Loucy (cell line): ENCODE results near the gene LRRN2.

ENCODE experiments used
- H2AFZ ChIP-seq: fragments of 200-600 bp; sonication (generic); 2 replicates; pipeline ENCODE4 v1.6.0; 2016; ENCODE audit warnings: antibody characterized with exemption, mild to moderate bottlenecking, low read length, moderate library complexity
- H3F3A ChIP-seq: fragments of 200-600 bp; 2 replicates; pipeline ENCODE4 v1.6.0; 2016; ENCODE audit warnings: antibody characterized with exemption, low read depth, mild to moderate bottlenecking
- H3K27me3 ChIP-seq: fragments of 200-600 bp; sonication (generic); 2 replicates; pipeline ENCODE4 v1.6.1; 2014; ENCODE audit warnings: low read length, mild to moderate bottlenecking; ENCODE audit not compliant: insufficient read depth, poor library complexity, severe bottlenecking
- H3K36me3 ChIP-seq: fragments of 200-600 bp; sonication (generic); 2 replicates; pipeline ENCODE4 v1.6.1; 2016; ENCODE audit warnings: low read length; ENCODE audit not compliant: insufficient read depth
- H3K4me1 ChIP-seq: fragments of 200-600 bp; sonication (generic); 2 replicates; pipeline ENCODE4 v1.5.1; 2014; ENCODE audit warnings: low read length, mild to moderate bottlenecking; ENCODE audit not compliant: insufficient read depth, poor library complexity, severe bottlenecking
- H3K4me2 ChIP-seq: fragments of 200-600 bp; sonication (generic); 2 replicates; pipeline ENCODE4 v1.6.0; 2014; ENCODE audit warnings: antibody characterized with exemption, low read length, low read depth, mild to moderate bottlenecking; ENCODE audit not compliant: poor library complexity, severe bottlenecking
- H3K4me3 ChIP-seq: fragments of 200-600 bp; sonication (generic); 2 replicates; pipeline ENCODE4 v1.5.1; 2014; ENCODE audit warnings: low read length, mild to moderate bottlenecking, mixed read lengths; ENCODE audit not compliant: poor library complexity, severe bottlenecking
- H3K79me2 ChIP-seq: fragments of 200-600 bp; sonication (generic); 2 replicates; pipeline ENCODE4 v1.6.1; 2014; ENCODE audit warnings: low read length; ENCODE audit not compliant: insufficient read depth
- H3K9ac ChIP-seq: fragments of 200-600 bp; sonication (generic); 2 replicates; pipeline ENCODE4 v1.6.0; 2014; ENCODE audit warnings: mild to moderate bottlenecking, low read depth, low read length, moderate library complexity; ENCODE audit not compliant: poor library complexity, severe bottlenecking
- H3K9me2 ChIP-seq: fragments of 200-600 bp; sonication (generic); replicated peaks from 2 replicates; pipeline ENCODE4 v1.6.1; 2016; ENCODE audit warnings: low read depth, low read length, mixed read lengths
- H3K9me3 ChIP-seq: fragments of 200-600 bp; sonication (generic); 2 replicates; pipeline ENCODE4 v1.6.1; 2014; ENCODE audit warnings: mild to moderate bottlenecking, antibody characterized with exemption, low read length, low read depth; ENCODE audit not compliant: insufficient read depth
- H4K20me1 ChIP-seq: fragments of 200-600 bp; sonication (generic); 2 replicates; pipeline ENCODE4 v1.6.0; 2014; ENCODE audit warnings: antibody characterized with exemption, low read length, mild to moderate bottlenecking; ENCODE audit not compliant: insufficient read depth, poor library complexity, severe bottlenecking
- EZH2phosphoT487 ChIP-seq: fragments of 200-600 bp; IDR thresholded peaks from 2 replicates; pipeline ENCODE4 v1.6.1; 2018; ENCODE audit warnings: antibody characterized with exemption, mild to moderate bottlenecking, moderate library complexity, borderline replicate concordance
- TF ChIP-seq, protein P1 (sequence below): fragments of 200-600 bp; sonication (generic); conservative IDR thresholded peaks from 2 replicates; pipeline ENCODE4 v1.5.1; 2014; ENCODE audit warnings: mild to moderate bottlenecking, antibody characterized with exemption, low read length

LRRN2 gene

DNA sequence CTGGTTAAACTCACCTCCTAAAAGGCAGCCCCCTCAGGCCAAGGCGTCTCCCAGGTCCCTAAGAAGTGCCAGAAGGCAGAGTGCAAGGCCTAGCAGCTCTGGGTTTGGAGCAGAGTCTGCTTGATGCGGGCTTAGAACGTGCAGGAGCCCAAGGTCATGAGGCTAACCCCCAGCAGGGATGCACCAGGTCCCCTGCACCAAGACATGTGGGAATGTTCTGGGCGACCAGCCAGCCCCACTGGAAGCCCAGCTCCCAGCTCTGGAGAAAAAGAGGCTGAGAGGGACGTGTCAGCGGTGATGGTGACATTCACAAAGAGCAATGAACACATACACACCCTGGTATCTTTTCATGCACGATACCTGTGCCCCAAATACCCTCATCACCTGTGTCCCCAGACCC, 5.1 kb downstream of the LRRN2 start:
- Histone ChIP-seq H3K9me3 (no peaks in the 10 kb centered on the region), H3K79me2 (peaks cover 3% of the 10 kb centered on the region; the same call in 1 of the 2 replicates), H3F3A (no peaks in the 10 kb centered on the region), H3K9me2 (no peaks in the 10 kb centered on the region), H3K4me3 (no peak overlapping the region), H3K4me2 (no peak overlapping the region), H3K4me1 (peaks cover 14% of the 10 kb centered on the region), H3K27me3 (no peaks in the 10 kb centered on the region), H3K36me3 (no peaks in the 10 kb centered on the region), H2AFZ (no peak overlapping the region), H4K20me1 (no peaks in the 10 kb centered on the region), H3K9ac (no peak overlapping the region)
- no peak for TF ChIP-seq EZH2phosphoT487
- TF ChIP-seq, protein P1, sequence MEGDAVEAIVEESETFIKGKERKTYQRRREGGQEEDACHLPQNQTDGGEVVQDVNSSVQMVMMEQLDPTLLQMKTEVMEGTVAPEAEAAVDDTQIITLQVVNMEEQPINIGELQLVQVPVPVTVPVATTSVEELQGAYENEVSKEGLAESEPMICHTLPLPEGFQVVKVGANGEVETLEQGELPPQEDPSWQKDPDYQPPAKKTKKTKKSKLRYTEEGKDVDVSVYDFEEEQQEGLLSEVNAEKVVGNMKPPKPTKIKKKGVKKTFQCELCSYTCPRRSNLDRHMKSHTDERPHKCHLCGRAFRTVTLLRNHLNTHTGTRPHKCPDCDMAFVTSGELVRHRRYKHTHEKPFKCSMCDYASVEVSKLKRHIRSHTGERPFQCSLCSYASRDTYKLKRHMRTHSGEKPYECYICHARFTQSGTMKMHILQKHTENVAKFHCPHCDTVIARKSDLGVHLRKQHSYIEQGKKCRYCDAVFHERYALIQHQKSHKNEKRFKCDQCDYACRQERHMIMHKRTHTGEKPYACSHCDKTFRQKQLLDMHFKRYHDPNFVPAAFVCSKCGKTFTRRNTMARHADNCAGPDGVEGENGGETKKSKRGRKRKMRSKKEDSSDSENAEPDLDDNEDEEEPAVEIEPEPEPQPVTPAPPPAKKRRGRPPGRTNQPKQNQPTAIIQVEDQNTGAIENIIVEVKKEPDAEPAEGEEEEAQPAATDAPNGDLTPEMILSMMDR = no peak

- Histone ChIP-seq H2AFZ (no peak overlapping the region), H3K79me2 (peaks cover 3% of the 10 kb centered on the region; the same call in 1 of the 2 replicates), H3K9me3 (no peaks in the 10 kb centered on the region), H3K9me2 (no peaks in the 10 kb centered on the region), H4K20me1 (no peaks in the 10 kb centered on the region), H3K4me2 (no peak overlapping the region), H3K27me3 (no peaks in the 10 kb centered on the region), H3K9ac (no peak overlapping the region), H3K36me3 (no peaks in the 10 kb centered on the region), H3F3A (no peaks in the 10 kb centered on the region), H3K4me3 (no peak overlapping the region), H3K4me1 (peaks cover 16% of the 10 kb centered on the region)
- no peak for TF ChIP-seq EZH2phosphoT487
- TF ChIP-seq, protein P1 = no peak
Measured at GRCh38 chr1:204680051-204680450, 5.5 kb downstream of the LRRN2 start.

DNA sequence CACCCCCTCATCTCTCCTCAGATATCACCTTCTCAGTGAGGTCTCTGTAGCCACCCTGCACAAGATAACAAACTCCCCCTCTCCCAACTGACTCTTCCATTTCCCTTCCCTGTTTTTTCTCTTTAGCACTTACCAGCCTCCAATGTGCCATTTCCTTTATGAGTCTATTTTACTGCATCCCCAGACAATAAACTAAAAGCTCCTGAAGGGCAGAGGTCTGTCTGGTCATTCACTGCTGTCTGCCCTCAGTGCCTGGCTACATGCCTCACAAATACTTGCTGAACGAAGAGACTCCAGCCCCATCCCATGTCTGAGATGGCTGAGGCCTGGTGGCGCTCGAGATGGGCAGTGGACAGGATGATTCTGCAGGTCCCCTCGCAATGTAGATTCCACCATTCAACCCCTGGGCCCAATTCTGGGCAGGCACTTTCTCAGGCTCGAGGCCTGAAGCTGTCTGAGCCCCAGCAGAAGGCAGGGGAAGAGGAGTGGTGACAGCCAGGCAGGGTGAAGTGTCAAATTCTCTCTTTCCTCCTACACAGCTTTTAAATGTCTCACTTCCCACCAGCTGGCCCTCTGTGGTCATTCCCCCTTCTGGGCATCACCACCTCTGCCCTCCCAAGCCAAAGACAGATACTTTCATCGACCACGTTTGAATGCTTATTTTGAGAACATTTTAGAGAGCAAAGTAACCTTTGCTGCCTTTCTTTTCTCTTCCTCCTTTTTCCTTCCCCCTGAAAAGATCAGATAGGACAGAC, 6.6 kb downstream of the LRRN2 start:
- H3K4me1 ChIP-seq = peaks cover 23% of the 10 kb centered on the region
- no peaks in the 10 kb centered on the region for H3F3A ChIP-seq
- no peaks in the 10 kb centered on the region for H4K20me1 ChIP-seq
- H3K9me2 ChIP-seq = no peaks in the 10 kb centered on the region
- no peak overlapping the region for H3K4me3 ChIP-seq
- TF ChIP-seq, protein P1 = no peak
- no peak for TF ChIP-seq EZH2phosphoT487
- H3K4me2 ChIP-seq = no peak overlapping the region
- no peak overlapping the region for H3K9ac ChIP-seq
- H3K27me3 ChIP-seq = no peaks in the 10 kb centered on the region
- no peaks in the 10 kb centered on the region for H3K36me3 ChIP-seq
- no peak overlapping the region for H2AFZ ChIP-seq
- no peaks in the 10 kb centered on the region for H3K9me3 ChIP-seq
- peaks cover 3% of the 10 kb centered on the region; the same call in 1 of the 2 replicates for H3K79me2 ChIP-seq
